Thoracic aorta (tissue), 2 donors: ENCODE data around the gene RBM28. TPM values are rescaled to one million over a fixed set of nuclear protein-coding genes. Genes with fewer than 3 reads are reported as not detected.

ENCODE experiments used
- ATAC-seq: fragments of 150-250 bp; one replicate; pipeline ENCODE4 v1.8.0; 2017; ENCODE audit warnings: low read depth; ENCODE audit not compliant: insufficient number of reproducible peaks, low FRiP score
- DNase-seq: peaks from one replicate; pipeline ENCODE4 v3.0.0-alpha.2; 2020; ENCODE audit warnings: low spot score
- H3K27ac ChIP-seq, 2 donors: fragments of 200-600 bp; sonication (generic); 1 replicate in 1 of 2; 2 replicates in 1 of 2; pipeline ENCODE4 v1.5.1; 2016; ENCODE audit warnings: mild to moderate bottlenecking in 2 of 2, moderate library complexity in 2 of 2
- H3K27me3 ChIP-seq: fragments of 200-600 bp; sonication (generic); replicated peaks from 2 replicates; pipeline ENCODE4 v1.6.0; 2016; ENCODE audit warnings: mild to moderate bottlenecking; ENCODE audit not compliant: insufficient read depth
- H3K36me3 ChIP-seq: fragments of 200-600 bp; sonication (generic); one replicate; pipeline ENCODE4 v1.5.1; 2016
- H3K4me1 ChIP-seq, 2 donors: fragments of 200-600 bp; sonication (generic); 1 replicate in 1 of 2; 2 replicates in 1 of 2; pipeline versions ENCODE4 v1.5.1 to v1.6.0; 2016; ENCODE audit warnings: low read depth in 2 of 2, mild to moderate bottlenecking in 1 of 2; ENCODE audit not compliant: control insufficient read depth in 1 of 2
- H3K4me3 ChIP-seq: fragments of 200-600 bp; sonication (generic); 2 replicates; pipeline ENCODE4 v1.5.1; 2016; ENCODE audit warnings: mild to moderate bottlenecking
- H3K9me3 ChIP-seq: fragments of 200-600 bp; sonication (generic); 2 replicates; pipeline ENCODE4 v1.5.1; 2016
- CTCF ChIP-seq: fragments of 200-600 bp; sonication (generic); IDR thresholded peaks from one replicate; pipeline ENCODE4 v1.5.1; 2019; ENCODE audit warnings: antibody characterized with exemption
- total RNA-seq, 2 donors: library from RNA; depleted of rRNA; stranded (reverse); fragments of >200 nt; gene quantifications; one replicate each; pipeline versions ENCODE4 v1.1.0 to v1.2.3, GENCODE V29; 2016

The RBM28 gene
- total RNA-seq, 2 donors from 2014 or later = 20.6 to 49.2 TPM

- H3K9me3 ChIP-seq = no peaks in the 10 kb centered on the region
- no peak overlapping the region for H3K27ac ChIP-seq
- no peak for DNase-seq
- no peaks in the 10 kb centered on the region for H3K36me3 ChIP-seq
- no peaks in the 10 kb centered on the region for H3K27me3 ChIP-seq
- no peak for ATAC-seq
- no peak for TF ChIP-seq CTCF
- H3K4me1 ChIP-seq = peaks cover 0 to 8% of the 10 kb centered on the region in 2 donors
- H3K4me3 ChIP-seq = no peak overlapping the region
Measured at GRCh38 chr7:128385988-128386925, 42.5 kb upstream of the RBM28 start.

GRCh38 chr7:128384726-128385125 lies 41.0 kb upstream of the RBM28 start:
- ATAC-seq (no peak), DNase-seq (no peak)
- no peaks in the 10 kb centered on the region for H3K27me3 ChIP-seq
- H3K9me3 ChIP-seq = no peaks in the 10 kb centered on the region
- no peaks in the 10 kb centered on the region for H3K36me3 ChIP-seq
- H3K4me3 ChIP-seq = no peak overlapping the region
- TF ChIP-seq CTCF = no peak
- H3K4me1 ChIP-seq = peaks cover 0 to 8% of the 10 kb centered on the region in 2 donors
- no peak overlapping the region for H3K27ac ChIP-seq

- DNase-seq (no peak), ATAC-seq (no peak)
- TF ChIP-seq CTCF = no peak
- Histone ChIP-seq H3K27ac (no peak overlapping the region), H3K4me1 (peaks cover 0 to 8% of the 10 kb centered on the region in 2 donors), H3K36me3 (no peaks in the 10 kb centered on the region), H3K4me3 (no peak overlapping the region), H3K9me3 (no peaks in the 10 kb centered on the region), H3K27me3 (no peaks in the 10 kb centered on the region)
Measured at GRCh38 chr7:128383776-128384175, 40.1 kb upstream of the RBM28 start.

GRCh38 chr7:128381161-128381821 lies 37.6 kb upstream of the RBM28 start:
- no peaks in the 10 kb centered on the region for H3K4me1 ChIP-seq
- H3K27ac ChIP-seq = no peak overlapping the region
- no peaks in the 10 kb centered on the region for H3K27me3 ChIP-seq
- no peak overlapping the region for H3K4me3 ChIP-seq
- no peaks in the 10 kb centered on the region for H3K36me3 ChIP-seq
- ATAC-seq (no peak), DNase-seq (no peak)
- H3K9me3 ChIP-seq = no peaks in the 10 kb centered on the region
- TF ChIP-seq CTCF = peak; percentile 16

- Histone ChIP-seq H3K27ac (no peak overlapping the region), H3K9me3 (no peaks in the 10 kb centered on the region), H3K4me3 (no peak overlapping the region), H3K36me3 (no peaks in the 10 kb centered on the region), H3K4me1 (no peaks in the 10 kb centered on the region), H3K27me3 (no peaks in the 10 kb centered on the region)
- no peak for ATAC-seq
- TF ChIP-seq CTCF = no peak
- no peak for DNase-seq
Measured at GRCh38 chr7:128380483-128381106, 36.9 kb upstream of the RBM28 start.
